RWPE2 (cell line): ENCODE measurements around the gene SHISA7.
A peak's percentile ranks its signal among the peaks of the same experiment; 100 is the strongest.

Source experiments
- ATAC-seq: fragments of 200-7000 bp; cut with Tn5 transposase; 3 replicates; pipeline ENCODE4 v1.9.1; 2021; ENCODE audit warnings: low read depth
- DNase-seq: peaks from one replicate; pipeline ENCODE4 v3.0.0-alpha.2; 2020; ENCODE audit warnings: low spot score
- H3K27ac ChIP-seq: fragments of 450-650 bp; 2 replicates; pipeline ENCODE4 v1.5.1; 2017; ENCODE audit warnings: mild to moderate bottlenecking; ENCODE audit not compliant: poor library complexity, severe bottlenecking
- H3K27me3 ChIP-seq: fragments of 250-450 bp; sonication (Bioruptor Pico); 2 replicates; pipeline ENCODE4 v1.5.1; 2021; ENCODE audit warnings: mild to moderate bottlenecking, moderate library complexity; ENCODE audit not compliant: insufficient read depth, poor library complexity, severe bottlenecking
- H3K36me3 ChIP-seq: fragments of 250-450 bp; sonication (Bioruptor Pico); 2 replicates; pipeline ENCODE4 v1.5.1; 2020; ENCODE audit warnings: low read depth, mild to moderate bottlenecking, moderate library complexity
- H3K4me1 ChIP-seq: fragments of 250-450 bp; sonication (Bioruptor Pico); 2 replicates; pipeline ENCODE4 v1.5.1; 2021; ENCODE audit warnings: mild to moderate bottlenecking, moderate library complexity; ENCODE audit not compliant: insufficient read depth, poor library complexity, severe bottlenecking
- H3K4me3 ChIP-seq: fragments of 250-450 bp; sonication (Bioruptor Pico); 2 replicates; pipeline ENCODE4 v1.5.1; 2021; ENCODE audit warnings: mild to moderate bottlenecking, moderate library complexity; ENCODE audit not compliant: severe bottlenecking
- H3K9me3 ChIP-seq: fragments of 250-450 bp; sonication (Bioruptor Pico); 2 replicates; pipeline ENCODE4 v1.5.1; 2021; ENCODE audit warnings: mild to moderate bottlenecking, moderate library complexity; ENCODE audit not compliant: severe bottlenecking
- CTCF ChIP-seq: fragments of 450-650 bp; IDR thresholded peaks from one replicate; pipeline ENCODE4 v1.5.1; 2017; ENCODE audit warnings: mild to moderate bottlenecking, moderate library complexity; ENCODE audit not compliant: poor library complexity, severe bottlenecking

The SHISA7 gene

GRCh38 chr19:55468054-55468393 is 24.9 kb upstream of the SHISA7 start:
- Histone ChIP-seq H3K27me3 (no peaks in the 10 kb centered on the region), H3K4me1 (no peaks in the 10 kb centered on the region), H3K27ac (no peak overlapping the region), H3K36me3 (no peaks in the 10 kb centered on the region), H3K4me3 (no peak overlapping the region), H3K9me3 (no peaks in the 10 kb centered on the region)
- peak; percentile 77 for TF ChIP-seq CTCF
- DNase-seq (no peak), ATAC-seq (peak; percentile 13; the same call in 2 of the 3 replicates)

- DNase-seq (no peak), ATAC-seq (peak; percentile 75)
- Histone ChIP-seq H3K36me3 (no peaks in the 10 kb centered on the region), H3K4me1 (no peaks in the 10 kb centered on the region), H3K27ac (no peak overlapping the region), H3K27me3 (no peaks in the 10 kb centered on the region), H3K4me3 (no peak overlapping the region), H3K9me3 (no peaks in the 10 kb centered on the region)
- TF ChIP-seq CTCF = peak; percentile 97
These were observed 24.3 kb upstream of the SHISA7 start for GRCh38 chr19:55467236-55468053.

GRCh38 chr19:55466241-55466614 is 23.1 kb upstream of the SHISA7 start:
- H3K27me3 ChIP-seq = no peaks in the 10 kb centered on the region
- DNase-seq (no peak), ATAC-seq (no peak)
- TF ChIP-seq CTCF = no peak
- H3K27ac ChIP-seq = no peak overlapping the region
- no peaks in the 10 kb centered on the region for H3K4me1 ChIP-seq
- H3K36me3 ChIP-seq = no peaks in the 10 kb centered on the region
- no peaks in the 10 kb centered on the region for H3K9me3 ChIP-seq
- H3K4me3 ChIP-seq = no peak overlapping the region

GRCh38 chr19:55465460-55466240 is 22.6 kb upstream of the SHISA7 start:
- TF ChIP-seq CTCF = no peak
- Histone ChIP-seq H3K9me3 (no peaks in the 10 kb centered on the region), H3K4me3 (no peak overlapping the region), H3K4me1 (peaks cover 1% of the 10 kb centered on the region), H3K27ac (no peak overlapping the region), H3K27me3 (no peaks in the 10 kb centered on the region), H3K36me3 (no peaks in the 10 kb centered on the region)
- DNase-seq = no peak
- no peak for ATAC-seq
